22Rv1 (cell line): ENCODE measurements around the gene BAHCC1.

ENCODE experiments used
- CTCF ChIP-seq: fragments of 450-650 bp; IDR thresholded peaks from 2 replicates; pipeline ENCODE4 v1.5.1; 2017; ENCODE audit warnings: mild to moderate bottlenecking
- ZFX ChIP-seq: fragments of 450-650 bp; IDR thresholded peaks from 2 replicates; pipeline ENCODE4 v1.6.1; 2017; ENCODE audit warnings: antibody characterized with exemption, borderline replicate concordance

GRCh38 chr17:81486199-81486810 lies 91.0 kb downstream of the BAHCC1 start:
- TF ChIP-seq CTCF = no peak
- no peak for TF ChIP-seq ZFX
